Esophagus muscularis mucosa (tissue), 4 donors: ENCODE data around the gene PPP6R2. TPM values are rescaled to one million over a fixed set of nuclear protein-coding genes. Genes with fewer than 3 reads are reported as not detected.
"Not testable (repeated sequence)": the region's sequence is repeated elsewhere in the genome, so short reads cannot be mapped to it uniquely, and the experiment has no call there.

ENCODE experiments used
- DNase-seq: peaks from one replicate; pipeline ENCODE4 v3.0.0-alpha.2; 2017; ENCODE audit errors: extremely low spot score
- H3K27ac ChIP-seq, 4 donors: fragments of 200-600 bp; sonication (generic); replicated peaks in 1 of 4; 1 replicate in 3 of 4; 2 replicates in 1 of 4; pipeline ENCODE4 v1.5.1; 2016 to 2019; ENCODE audit warnings: mild to moderate bottlenecking in 1 of 4
- H3K27me3 ChIP-seq, 4 donors: fragments of 200-600 bp; sonication (generic); one replicate each; pipeline versions ENCODE4 v1.5.1 to v1.6.0; 2016 to 2019
- H3K36me3 ChIP-seq, 4 donors: fragments of 200-600 bp; sonication (generic); one replicate each; pipeline ENCODE4 v1.5.1; 2016 to 2019
- H3K4me1 ChIP-seq, 4 donors: fragments of 200-600 bp; sonication (generic); one replicate each; pipeline ENCODE4 v1.5.1; 2016 to 2019
- H3K4me3 ChIP-seq, 4 donors: fragments of 200-600 bp; sonication (generic); 1 replicate in 2 of 4; 2 replicates in 2 of 4; pipeline ENCODE4 v1.5.1; 2016 to 2019; ENCODE audit warnings: mild to moderate bottlenecking in 4 of 4, moderate library complexity in 1 of 4
- H3K9me3 ChIP-seq, 4 donors: fragments of 200-600 bp; sonication (generic); 1 replicate in 3 of 4; 2 replicates in 1 of 4; pipeline ENCODE4 v1.5.1; 2016 to 2019
- CTCF ChIP-seq, 3 experiments: fragments of 200-600 bp in 2 of 3; fragments of 450-650 bp in 1 of 3; sonication (generic) in 2 of 3; IDR thresholded peaks; one replicate each; pipeline ENCODE4 v1.5.1; 2017 to 2019; ENCODE audit warnings: antibody characterized with exemption in 3 of 3, mild to moderate bottlenecking in 2 of 3, moderate library complexity in 1 of 3
- EP300 ChIP-seq: sonication (generic); formaldehyde crosslinking; IDR thresholded peaks from one replicate; pipeline ENCODE4 v1.6.1; 2017; ENCODE audit warnings: antibody characterized with exemption
- POLR2A ChIP-seq: fragments of 450-650 bp; IDR thresholded peaks from one replicate; pipeline ENCODE4 v1.6.1; 2017; ENCODE audit warnings: antibody characterized with exemption, moderate library complexity, mild to moderate bottlenecking, low read depth
- POLR2AphosphoS5 ChIP-seq, 2 donors: sonication (generic); formaldehyde crosslinking; IDR thresholded peaks; one replicate each; pipeline ENCODE4 v1.6.1; 2017; ENCODE audit warnings: antibody characterized with exemption in 2 of 2
- WGBS: methylation state at CpG from one replicate; pipeline ENCODE4 v1.1.5; 2018; 5-methylcytosine and 5-hydroxymethylcytosine counted together
- intact Hi-C: fragments of 100-400 bp; cut with DNase I; formaldehyde crosslinking; loops from one replicate; pipeline ENCODE4 v1.15.1; 2023
- total RNA-seq, 4 donors: library from RNA; depleted of rRNA; stranded (reverse); fragments of >200 nt; gene quantifications; one replicate each; pipeline versions ENCODE4 v1.1.0 to v1.2.1, GENCODE V29; 2016

PPP6R2 gene
- total RNA-seq, 4 donors from 2014 or later = 57.7 to 79.4 (median 65.3) TPM

GRCh38 chr22:50403701-50404101 lies 60.6 kb downstream of the PPP6R2 start:
- peaks cover 19 to 32% (median 27%) of the 10 kb centered on the region in 4 donors for H3K36me3 ChIP-seq
- no peak for DNase-seq
- intact Hi-C loops = no loop called here
- TF ChIP-seq CTCF (IDR thresholded peaks at IDR 0.05) (no peak), POLR2A (no peak), EP300 (no peak), POLR2AphosphoS5 (IDR thresholded peaks at IDR 0.05) (no peak)
- H3K27me3 ChIP-seq = no peaks in the 10 kb centered on the region
- H3K27ac ChIP-seq = peak overlapping the region in 3 of 4 donors; percentile 8 to 48 (median 17)
- H3K9me3 ChIP-seq = no peaks in the 10 kb centered on the region
- no peak overlapping the region for H3K4me3 ChIP-seq
- H3K4me1 ChIP-seq = peaks cover 18 to 30% (median 26%) of the 10 kb centered on the region in 4 donors
- WGBS = 28% methylated on average over 8 of the region's 8 CpGs

- peaks cover 19 to 49% (median 40%) of the 10 kb centered on the region in 4 donors for H3K36me3 ChIP-seq
- no peak for DNase-seq
- no peaks in the 10 kb centered on the region for H3K9me3 ChIP-seq
- no peaks in the 10 kb centered on the region for H3K27me3 ChIP-seq
- no peak for TF ChIP-seq EP300
- TF ChIP-seq POLR2AphosphoS5 (IDR thresholded peaks at IDR 0.05) = no peak
- TF ChIP-seq POLR2A = no peak
- TF ChIP-seq CTCF (IDR thresholded peaks at IDR 0.05) = no peak
- intact Hi-C loops = no loop called here
- H3K4me1 ChIP-seq = peaks cover 9 to 17% (median 13%) of the 10 kb centered on the region in 4 donors
- H3K27ac ChIP-seq = no peak overlapping the region
- no peak overlapping the region for H3K4me3 ChIP-seq
- 95% methylated on average over 25 of the region's 25 CpGs for WGBS
Measured at GRCh38 chr22:50406416-50407170, 63.5 kb downstream of the PPP6R2 start.

GRCh38 chr22:50408311-50408710 lies 65.2 kb downstream of the PPP6R2 start:
- Histone ChIP-seq H3K36me3 (peaks cover 19 to 50% (median 40%) of the 10 kb centered on the region in 4 donors), H3K4me3 (no peak overlapping the region), H3K27me3 (no peaks in the 10 kb centered on the region), H3K27ac (no peak overlapping the region), H3K9me3 (no peaks in the 10 kb centered on the region), H3K4me1 (peaks cover 6 to 13% (median 10%) of the 10 kb centered on the region in 4 donors)
- 94% methylated on average over 13 of the region's 13 CpGs for WGBS
- intact Hi-C loops = no loop called here
- TF ChIP-seq POLR2AphosphoS5 (IDR thresholded peaks at IDR 0.05) (no peak), POLR2A (no peak), CTCF (IDR thresholded peaks at IDR 0.05) (no peak), EP300 (no peak)
- no peak for DNase-seq

GRCh38 chr22:50408954-50409353 lies 65.8 kb downstream of the PPP6R2 start:
- H3K9me3 ChIP-seq, H3K4me1 ChIP-seq, H3K4me3 ChIP-seq, H3K27ac ChIP-seq, intact Hi-C loops, H3K27me3 ChIP-seq, DNase-seq: not testable (repeated sequence)
- peaks cover 19 to 57% (median 45%) of the 10 kb centered on the region in 4 donors for H3K36me3 ChIP-seq
- WGBS = 81% methylated on average over 8 of the region's 9 CpGs

GRCh38 chr22:50414476-50415248 lies 71.5 kb downstream of the PPP6R2 start:
- intact Hi-C loops = no loop called here

More at GRCh38 chr22:50414476-50415248, 71.5 kb downstream of the PPP6R2 start:
- Histone ChIP-seq H3K4me1 (peaks cover 0 to 5% (median 0%) of the 10 kb centered on the region in 4 donors), H3K9me3 (no peaks in the 10 kb centered on the region), H3K27me3 (no peaks in the 10 kb centered on the region), H3K27ac (no peak overlapping the region), H3K36me3 (peaks cover 49 to 76% (median 69%) of the 10 kb centered on the region in 4 donors), H3K4me3 (no peak overlapping the region)
- TF ChIP-seq CTCF (IDR thresholded peaks at IDR 0.05) = no peak
- no peak for TF ChIP-seq POLR2A
- no peak for TF ChIP-seq EP300
- TF ChIP-seq POLR2AphosphoS5 (IDR thresholded peaks at IDR 0.05) = no peak
- no peak for DNase-seq
- WGBS = 95% methylated on average over 28 of the region's 31 CpGs
